ENCODE results near the gene C3orf80. TPM values are rescaled to one million over a fixed set of nuclear protein-coding genes. Genes with fewer than 3 reads are reported as not detected.
"Not testable (repeated sequence)": the region's sequence is repeated elsewhere in the genome, so short reads cannot be mapped to it uniquely, and the experiment has no call there.

The C3orf80 gene
- total RNA-seq, 1 donor from 2014 or later: 1.2 TPM

GRCh38 chr3:160232014-160232413, 6.8 kb downstream of the C3orf80 start:
- no peaks in the 10 kb centered on the region for H3K36me3 ChIP-seq (ENCODE audit: control insufficient read depth, insufficient read depth, low read length)
- H3K4me3 ChIP-seq (ENCODE audit: low read depth, low read length): no peak overlapping the region
- TF ChIP-seq CTCF (IDR thresholded peaks at IDR 0.05; ENCODE audit: insufficient read depth, low read length, poor library complexity, severe bottlenecking): no peak
- no peak for DNase-seq (ENCODE audit: low read depth)
- peaks cover under 1% of the 10 kb centered on the region for H3K27me3 ChIP-seq (ENCODE audit: control insufficient read depth, insufficient read depth, low read length)

- not testable (repeated sequence) for H3K36me3 ChIP-seq (ENCODE audit: control insufficient read depth, insufficient read depth, low read length); H3K4me3 ChIP-seq (ENCODE audit: low read depth, low read length); H3K27me3 ChIP-seq (ENCODE audit: control insufficient read depth, insufficient read depth, low read length); DNase-seq (ENCODE audit: low read depth)
Measured at GRCh38 chr3:160240719-160241118, 15.5 kb downstream of the C3orf80 start.

GRCh38 chr3:160245261-160245800, 20.1 kb downstream of the C3orf80 start:
- DNase-seq (ENCODE audit: low read depth): no peak
- Histone ChIP-seq H3K4me3 (ENCODE audit: low read depth, low read length) (no peak overlapping the region), H3K36me3 (ENCODE audit: control insufficient read depth, insufficient read depth, low read length) (no peaks in the 10 kb centered on the region), H3K27me3 (ENCODE audit: control insufficient read depth, insufficient read depth, low read length) (no peaks in the 10 kb centered on the region)
- no peak for TF ChIP-seq CTCF (IDR thresholded peaks at IDR 0.05; ENCODE audit: insufficient read depth, low read length, poor library complexity, severe bottlenecking)

- Histone ChIP-seq H3K4me3 (ENCODE audit: low read depth, low read length) (no peak overlapping the region), H3K27me3 (ENCODE audit: control insufficient read depth, insufficient read depth, low read length) (no peaks in the 10 kb centered on the region), H3K36me3 (ENCODE audit: control insufficient read depth, insufficient read depth, low read length) (no peaks in the 10 kb centered on the region)
- DNase-seq (ENCODE audit: low read depth): no peak
- no peak for TF ChIP-seq CTCF (IDR thresholded peaks at IDR 0.05; ENCODE audit: insufficient read depth, low read length, poor library complexity, severe bottlenecking)
Measured at GRCh38 chr3:160247766-160248165, 22.5 kb downstream of the C3orf80 start.

- no peak for TF ChIP-seq CTCF (IDR thresholded peaks at IDR 0.05; ENCODE audit: insufficient read depth, low read length, poor library complexity, severe bottlenecking)
- DNase-seq (ENCODE audit: low read depth): no peak
- Histone ChIP-seq H3K4me3 (ENCODE audit: low read depth, low read length) (no peak overlapping the region), H3K27me3 (ENCODE audit: control insufficient read depth, insufficient read depth, low read length) (no peaks in the 10 kb centered on the region), H3K36me3 (ENCODE audit: control insufficient read depth, insufficient read depth, low read length) (no peaks in the 10 kb centered on the region)
Measured at GRCh38 chr3:160253298-160253697, 28.1 kb downstream of the C3orf80 start.

GRCh38 chr3:160257606-160258005, 32.4 kb downstream of the C3orf80 start:
- no peaks in the 10 kb centered on the region for H3K36me3 ChIP-seq (ENCODE audit: control insufficient read depth, insufficient read depth, low read length)
- H3K4me3 ChIP-seq (ENCODE audit: low read depth, low read length): no peak overlapping the region
- no peaks in the 10 kb centered on the region for H3K27me3 ChIP-seq (ENCODE audit: control insufficient read depth, insufficient read depth, low read length)
- no peak for TF ChIP-seq CTCF (IDR thresholded peaks at IDR 0.05; ENCODE audit: insufficient read depth, low read length, poor library complexity, severe bottlenecking)
- DNase-seq (ENCODE audit: low read depth): no peak

Data from kidney epithelial cell (primary cell).